ENCODE measurements around the gene FBXL16. TPM values are rescaled to one million over a fixed set of nuclear protein-coding genes. Genes with fewer than 3 reads are reported as not detected.

FBXL16 gene
- total and polyA plus RNA-seq, 9 of the 15 experiments (the other 6 are each of a cell fraction or from before 2014, with no cell fraction given), result 0.21 to 8.2 (median 1.7) TPM

- TF ChIP-seq MGA (IDR thresholded peaks at IDR 0.05) (no peak), ATF4 (CRISPR knock-in tag; IDR thresholded peaks at IDR 0.05) (no peak), RAD51 (IDR thresholded peaks at IDR 0.05; ENCODE audit: borderline replicate concordance, low read depth) (no peak), HDGF (IDR thresholded peaks at IDR 0.05) (peak; percentile 88), EP300 (IDR thresholded peaks at IDR 0.05; ENCODE audit: low read length) (no peak), RAD21 (CRISPR knock-in tag; conservative IDR thresholded peaks at IDR 0.05 in 1 of 2, IDR thresholded peaks at IDR 0.05 in 1 of 2) (no peak), SNIP1 (IDR thresholded peaks at IDR 0.05; ENCODE audit: low read depth) (no peak), ZNF253 (CRISPR knock-in tag; conservative IDR thresholded peaks at IDR 0.05) (no peak), PML (IDR thresholded peaks at IDR 0.05; ENCODE audit: low read length) (no peak), HMGN3 (IDR thresholded peaks at IDR 0.05; ENCODE audit: borderline replicate concordance, extremely low read depth, insufficient read length, low read depth, low read length) (peak; percentile 83), KDM4B (IDR thresholded peaks at IDR 0.05; ENCODE audit: borderline replicate concordance in 2 of 2, low read depth in 1 of 2) (no peak; a peak in 1 of 4 replicates), PHTF2 (CRISPR knock-in tag; IDR thresholded peaks at IDR 0.05) (no peak), DLX4 (CRISPR knock-in tag; IDR thresholded peaks at IDR 0.05) (no peak), ZSCAN32 (CRISPR knock-in tag; IDR thresholded peaks at IDR 0.05) (no peak)
These were observed 30.4 kb downstream of the FBXL16 start, which contains the start of gene RHBDL1 (continued) for GRCh38 chr16:674968-675883.

Data from K562 (cell line).